Cerebellar nuclear complex (tissue), 1 donor: ENCODE results near the gene DMAP1.
A peak's percentile ranks its signal among the peaks of the same experiment; 100 is the strongest.

Source experiments
- DNase-seq, 2 experiments: peaks; one replicate each; lab custom pipeline; 2025; lab: John Stamatoyannopoulos, UW

DMAP1 gene

DNA sequence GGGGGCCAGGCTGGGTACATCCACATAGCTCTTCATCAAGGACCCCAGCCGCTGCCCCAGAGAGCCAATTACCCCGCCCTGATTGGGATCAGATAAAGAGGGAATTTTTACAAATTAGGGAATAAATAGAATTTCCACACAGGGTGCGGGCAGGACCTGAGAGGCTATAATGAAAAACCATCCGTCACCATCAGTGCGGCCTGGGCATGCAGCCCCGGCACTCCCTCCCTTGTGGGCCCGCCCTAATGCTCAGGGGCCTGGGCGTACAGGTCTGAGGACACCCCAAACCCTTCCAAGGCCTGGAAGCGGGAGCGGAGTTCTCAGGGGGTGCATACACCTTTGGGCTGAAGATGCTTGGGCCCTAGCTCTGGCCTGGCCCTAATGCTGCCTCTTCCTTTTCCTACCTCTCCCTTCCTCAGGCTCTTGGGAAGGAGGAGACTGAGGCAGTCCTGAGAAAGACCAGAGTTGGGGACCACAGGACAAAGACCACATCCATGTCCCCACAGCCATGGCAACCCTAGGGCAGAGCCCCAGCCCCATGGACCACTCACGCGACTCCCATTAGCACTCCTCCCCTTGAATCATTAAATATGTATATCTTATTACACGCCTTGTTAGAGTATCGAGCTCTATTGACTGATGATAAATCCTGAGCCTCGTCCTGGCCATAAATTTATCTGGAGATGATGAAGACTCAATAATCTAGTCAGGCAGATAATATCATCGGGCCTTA, 16.3 kb downstream of the DMAP1 start:
- no peak for DNase-seq

GRCh38 chr1:44230796-44231195, 17.5 kb downstream of the DMAP1 start:
- DNase-seq, result no peak

DNA sequence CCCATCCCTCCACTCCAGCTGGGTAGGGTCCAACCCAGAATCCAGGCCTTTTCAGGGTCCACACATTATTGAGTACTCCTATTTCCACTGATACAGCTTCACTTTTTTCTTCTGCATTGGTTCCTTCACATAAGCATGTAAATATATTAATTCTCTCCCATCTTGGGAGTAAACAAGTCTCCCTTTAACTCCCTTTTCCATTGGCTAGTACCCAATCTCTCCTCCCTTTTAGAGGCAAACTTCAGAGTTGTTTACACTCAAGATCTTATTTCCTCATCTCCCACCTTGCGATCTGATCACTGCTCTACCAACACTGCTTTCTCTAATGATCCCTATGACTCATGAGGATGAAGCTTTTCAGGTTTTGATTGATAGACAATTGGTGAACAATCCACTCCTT, 20.3 kb downstream of the DMAP1 start:
- no peak for DNase-seq

DNA sequence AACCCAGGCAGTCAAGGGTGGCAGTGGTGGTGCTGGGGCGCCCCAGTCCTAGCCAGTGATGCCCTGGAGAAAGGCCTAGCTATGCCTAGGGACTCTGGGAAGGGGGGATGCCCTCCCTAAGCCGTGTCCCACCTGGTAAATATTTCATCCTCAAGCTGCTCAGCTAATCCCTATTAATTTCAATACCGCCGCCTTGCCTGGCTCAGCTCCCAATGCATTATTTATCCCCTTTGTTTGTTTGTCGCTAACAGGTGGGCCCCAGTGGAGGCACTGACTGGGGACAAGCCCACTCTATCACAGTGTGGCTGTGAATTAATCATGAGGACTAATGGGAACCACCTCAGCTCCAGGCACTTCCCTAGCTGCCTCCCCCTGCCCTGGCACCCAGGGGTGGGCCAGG, 22.5 kb downstream of the DMAP1 start:
- DNase-seq, result no peak

- DNase-seq, result no peak
Measured at GRCh38 chr1:44236490-44237272, 23.4 kb downstream of the DMAP1 start.

DNA sequence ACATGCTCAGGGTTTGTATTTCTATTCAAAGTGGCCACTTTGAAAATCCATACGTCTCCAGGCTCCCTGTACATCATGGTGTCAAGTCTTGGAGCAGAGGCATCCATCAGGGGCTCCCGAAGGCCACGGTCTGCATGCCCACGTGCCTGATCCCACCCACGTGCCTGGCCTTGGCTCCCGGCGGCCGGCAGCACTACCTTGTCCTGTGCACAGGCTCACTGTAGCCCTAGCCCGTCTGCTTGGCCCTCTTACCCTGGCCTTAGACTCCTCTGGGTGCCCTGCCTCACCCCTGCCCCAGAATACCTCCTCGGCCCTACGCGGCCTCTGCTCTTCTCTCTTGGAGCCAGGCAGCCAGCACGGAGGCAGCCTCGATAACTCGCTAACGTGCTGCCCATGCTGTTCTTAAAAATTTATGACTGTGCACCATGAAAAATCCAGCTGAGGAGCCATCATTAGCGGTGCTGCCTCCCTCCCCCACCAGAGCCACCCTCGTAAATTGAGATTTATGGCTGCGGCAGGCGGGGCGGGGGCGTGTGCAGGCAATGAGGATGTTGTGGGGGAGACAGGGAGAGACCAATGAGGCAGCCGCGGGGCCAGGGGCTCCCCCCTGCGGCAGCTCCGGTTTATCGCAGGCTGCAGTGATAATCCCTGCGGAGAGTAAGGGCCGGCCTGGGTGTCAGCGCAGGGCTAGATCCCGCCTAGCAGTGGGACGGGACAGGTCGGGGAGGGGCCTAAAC, 24.6 kb downstream of the DMAP1 start:
- no peak for DNase-seq

GRCh38 chr1:44238660-44239059, 25.4 kb downstream of the DMAP1 start:
- DNase-seq, result no peak

DNA sequence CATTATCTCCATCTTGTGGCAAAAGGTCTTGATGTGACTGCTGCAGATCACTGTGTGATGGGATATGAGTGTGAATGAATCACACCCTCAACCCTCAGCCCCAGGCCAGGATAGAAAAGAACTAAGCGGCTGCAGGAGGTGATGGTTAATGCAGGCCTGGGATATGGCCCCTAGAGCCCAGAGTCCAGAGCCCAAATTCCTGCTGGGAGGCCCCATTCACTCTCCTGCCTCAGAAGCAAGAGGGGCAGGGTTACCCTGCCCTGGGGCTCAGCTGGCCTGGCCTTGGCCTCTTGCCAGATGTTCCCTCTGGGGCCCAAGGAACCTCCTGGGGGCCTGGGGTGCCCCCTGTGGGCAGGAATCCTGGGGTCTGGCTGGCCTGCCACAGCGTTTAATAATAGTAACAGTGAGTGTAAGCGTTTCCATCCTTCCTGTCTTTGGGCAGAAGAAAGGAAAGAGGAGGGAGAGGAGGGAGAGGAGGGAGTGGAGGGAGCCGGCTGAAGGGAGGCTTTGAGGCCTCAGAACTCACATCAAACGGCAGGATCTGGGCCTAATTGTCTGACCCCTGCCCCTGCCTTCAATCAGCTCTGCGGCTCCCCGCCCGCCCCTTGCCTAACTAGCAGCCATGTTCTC, 26.2 kb downstream of the DMAP1 start:
- no peak for DNase-seq

- no peak for DNase-seq
Measured at GRCh38 chr1:44239961-44240371, 26.7 kb downstream of the DMAP1 start.

GRCh38 chr1:44240802-44241671, 27.8 kb downstream of the DMAP1 start:
- DNase-seq, result no peak

- DNase-seq, result no peak
Measured at GRCh38 chr1:44242746-44243145, 29.5 kb downstream of the DMAP1 start.

GRCh38 chr1:44243782-44244495, 30.7 kb downstream of the DMAP1 start:
- DNase-seq, result no peak

GRCh38 chr1:44244986-44245385, 31.7 kb downstream of the DMAP1 start:
- DNase-seq, result no peak

DNA sequence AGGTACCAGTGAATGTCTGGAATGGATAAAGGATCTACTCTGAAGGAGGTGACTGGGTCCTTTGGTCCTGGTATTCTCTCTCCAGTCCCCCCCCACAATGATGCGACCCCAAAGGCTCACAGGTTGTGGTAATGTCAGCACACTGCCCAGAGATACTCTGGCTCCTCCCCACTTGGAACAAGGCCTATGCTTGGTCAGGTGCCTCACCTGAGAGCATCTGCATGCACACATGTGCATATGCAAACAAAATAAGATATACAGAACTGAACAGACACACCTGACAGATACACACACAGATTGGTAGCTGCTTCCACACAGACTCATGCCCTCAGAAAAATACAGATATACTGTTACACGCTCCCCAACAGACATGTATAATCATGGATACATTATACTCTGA, 33.5 kb downstream of the DMAP1 start:
- no peak for DNase-seq

- no peak for DNase-seq
Measured at GRCh38 chr1:44249543-44249942, 36.3 kb downstream of the DMAP1 start.

DNA sequence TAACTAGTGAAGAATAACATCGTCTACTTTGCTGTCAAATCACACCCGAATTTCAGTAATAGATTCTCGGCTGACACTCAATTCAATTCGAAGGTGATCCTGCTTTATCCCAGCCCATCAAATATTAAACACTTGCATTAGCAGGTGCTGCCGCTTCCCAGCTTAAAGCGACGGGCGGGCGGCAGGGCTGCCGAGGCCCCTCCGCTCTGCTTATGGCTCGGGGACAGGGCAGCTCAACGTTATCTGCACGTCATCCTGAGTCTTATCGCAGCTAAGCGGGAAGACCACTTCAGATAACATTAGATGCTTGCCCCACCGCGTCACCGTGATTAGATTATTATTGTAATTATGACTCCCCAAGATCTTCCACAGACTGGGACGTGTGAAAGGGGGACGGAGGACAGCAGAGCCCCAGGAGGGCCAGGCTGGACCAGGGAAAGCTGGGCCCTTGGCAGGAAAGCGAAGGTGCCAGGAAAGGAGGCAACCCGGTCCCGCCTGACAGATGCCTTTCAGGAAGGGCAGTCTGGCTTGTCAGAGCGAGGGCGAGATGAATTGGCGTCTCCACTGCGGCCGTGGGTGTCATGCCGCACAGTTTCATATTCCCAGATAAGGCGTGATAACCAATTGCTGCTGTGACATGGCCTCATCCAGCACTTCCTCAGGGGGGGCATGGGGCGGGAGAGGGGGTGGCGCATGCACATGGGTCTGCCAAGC, 37.0 kb downstream of the DMAP1 start:
- DNase-seq, result no peak

GRCh38 chr1:44251486-44251885, 38.2 kb downstream of the DMAP1 start:
- DNase-seq, result no peak

DNA sequence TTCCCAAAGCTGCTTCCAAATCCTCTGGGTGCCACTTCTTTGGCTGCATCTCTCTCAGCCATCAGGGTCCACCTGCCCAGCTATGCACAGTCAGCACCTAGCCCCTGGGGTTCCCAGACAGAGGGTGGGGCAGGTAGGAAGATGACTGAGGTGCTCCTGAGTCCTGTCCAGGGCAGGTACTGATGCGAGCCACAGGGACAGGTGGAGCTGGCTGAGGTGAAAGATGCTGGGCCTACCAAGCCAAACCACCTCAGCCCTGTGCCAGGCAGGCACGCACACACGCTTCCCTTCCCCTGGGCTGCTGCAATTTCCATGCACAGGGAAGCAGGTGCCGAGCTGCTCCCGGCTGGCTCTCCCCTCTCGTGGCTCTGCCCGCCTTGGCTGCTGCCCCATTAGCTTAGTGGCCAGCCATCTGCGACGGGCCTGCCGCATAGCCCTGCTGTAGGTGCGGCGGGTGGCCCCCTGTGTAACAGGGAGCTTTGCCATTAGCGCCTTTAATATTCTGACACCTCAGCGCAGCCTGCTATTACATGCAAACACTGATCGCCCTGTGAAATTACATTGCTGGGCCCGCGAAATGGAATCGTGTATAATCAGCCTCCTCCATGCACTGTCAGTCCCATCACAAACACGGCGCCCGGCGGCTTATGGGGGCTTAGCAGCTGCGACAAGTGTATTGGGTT, 38.9 kb downstream of the DMAP1 start:
- DNase-seq, result peak; percentile 40 to 65

DNA sequence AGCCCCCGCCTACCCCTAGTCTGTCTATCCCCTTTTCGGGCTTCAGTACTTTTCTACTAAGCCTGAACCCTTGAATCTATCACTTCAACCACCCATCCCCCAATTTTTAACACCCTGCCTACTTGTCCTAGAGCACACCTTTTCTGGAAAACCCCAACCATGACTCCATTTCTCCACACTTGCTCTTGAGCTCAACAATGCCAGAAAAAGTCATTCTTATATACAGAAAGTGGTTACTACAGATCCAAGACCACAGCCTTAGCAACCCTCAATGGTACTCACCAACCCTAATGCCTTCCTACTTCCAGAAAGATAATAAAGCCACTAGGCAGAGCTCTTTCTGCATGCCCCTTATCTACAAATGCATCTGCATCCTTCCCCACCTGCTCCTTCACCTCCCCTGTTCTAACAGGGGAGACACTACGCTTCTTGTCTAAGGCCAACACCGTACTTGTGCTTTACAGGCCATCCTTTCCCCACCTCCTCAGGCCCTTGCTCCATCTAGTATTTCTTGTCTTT, 41.2 kb downstream of the DMAP1 start:
- no peak for DNase-seq
